ENCODE measurements around the gene HDAC4.

Gene HDAC4

GRCh38 chr2:239305222-239305575, 95.6 kb downstream of the HDAC4 start:
- DNase-seq, result no peak

GRCh38 chr2:239304533-239305221, 96.1 kb downstream of the HDAC4 start:
- no peak for DNase-seq

DNA sequence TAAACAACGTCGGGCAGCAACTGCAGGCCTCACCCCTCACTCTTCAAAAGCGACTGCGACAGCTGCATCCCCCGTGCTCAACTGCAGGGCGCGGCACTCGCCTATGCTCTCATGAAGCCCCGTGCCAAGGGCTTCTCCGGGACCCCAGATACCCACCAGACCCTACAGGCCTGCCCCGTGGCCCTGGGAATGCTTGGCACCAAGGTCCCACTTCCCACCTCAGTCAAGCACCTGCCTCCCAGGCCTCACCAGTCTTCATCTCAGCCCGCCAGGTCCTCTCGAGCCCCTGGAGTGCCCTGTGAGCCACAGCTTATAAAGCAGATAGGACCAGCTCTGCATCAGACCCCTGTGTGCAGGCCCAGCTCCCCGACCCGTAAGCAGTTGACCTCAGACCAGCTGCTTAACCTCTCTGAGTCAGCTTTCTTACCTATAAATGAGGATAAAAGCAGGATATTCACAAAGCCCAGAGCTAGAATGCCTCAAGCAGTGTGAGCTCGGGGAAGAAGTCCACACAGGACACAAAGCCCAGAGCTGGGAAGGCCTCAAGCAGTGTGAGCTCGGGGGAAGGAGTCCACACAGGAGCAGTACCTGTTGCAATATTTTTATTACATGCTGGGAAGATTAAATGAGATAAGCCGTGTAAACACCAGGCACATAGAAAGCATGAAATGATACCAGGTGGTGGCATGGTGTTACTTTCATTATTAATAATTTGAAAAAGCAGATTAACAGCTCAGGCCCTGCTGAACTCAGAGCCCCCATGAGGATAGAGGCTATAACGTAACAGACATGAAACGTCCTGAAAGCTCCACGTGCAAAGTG, 96.9 kb downstream of the HDAC4 start:
- DNase-seq, result no peak

- DNase-seq, result no peak
Measured at GRCh38 chr2:239302808-239303557, 97.8 kb downstream of the HDAC4 start.

GRCh38 chr2:239302083-239302807, 98.6 kb downstream of the HDAC4 start:
- DNase-seq, result no peak

- no peak for DNase-seq
Measured at GRCh38 chr2:239300871-239301735, 99.7 kb downstream of the HDAC4 start.

DNA sequence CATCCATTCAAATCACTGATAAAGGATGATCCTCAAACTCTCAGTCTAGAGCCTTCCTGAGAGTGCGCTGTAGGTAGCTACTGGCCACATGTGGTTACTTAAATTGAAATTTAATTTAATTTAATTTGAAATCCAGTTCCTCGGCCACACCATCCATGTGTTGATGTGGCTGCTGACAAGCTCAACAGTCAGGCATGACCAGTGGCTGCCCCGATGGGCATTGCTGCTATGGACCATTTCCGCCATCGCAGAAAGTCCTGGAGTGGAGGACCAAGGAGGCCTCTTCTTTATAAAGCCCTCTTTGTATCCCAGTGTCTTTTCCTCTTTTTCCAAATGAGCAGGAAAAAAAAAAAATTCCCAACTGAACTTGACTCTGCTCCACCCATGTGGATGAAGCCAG, 100.6 kb downstream of the HDAC4 start:
- DNase-seq, result no peak

DNA sequence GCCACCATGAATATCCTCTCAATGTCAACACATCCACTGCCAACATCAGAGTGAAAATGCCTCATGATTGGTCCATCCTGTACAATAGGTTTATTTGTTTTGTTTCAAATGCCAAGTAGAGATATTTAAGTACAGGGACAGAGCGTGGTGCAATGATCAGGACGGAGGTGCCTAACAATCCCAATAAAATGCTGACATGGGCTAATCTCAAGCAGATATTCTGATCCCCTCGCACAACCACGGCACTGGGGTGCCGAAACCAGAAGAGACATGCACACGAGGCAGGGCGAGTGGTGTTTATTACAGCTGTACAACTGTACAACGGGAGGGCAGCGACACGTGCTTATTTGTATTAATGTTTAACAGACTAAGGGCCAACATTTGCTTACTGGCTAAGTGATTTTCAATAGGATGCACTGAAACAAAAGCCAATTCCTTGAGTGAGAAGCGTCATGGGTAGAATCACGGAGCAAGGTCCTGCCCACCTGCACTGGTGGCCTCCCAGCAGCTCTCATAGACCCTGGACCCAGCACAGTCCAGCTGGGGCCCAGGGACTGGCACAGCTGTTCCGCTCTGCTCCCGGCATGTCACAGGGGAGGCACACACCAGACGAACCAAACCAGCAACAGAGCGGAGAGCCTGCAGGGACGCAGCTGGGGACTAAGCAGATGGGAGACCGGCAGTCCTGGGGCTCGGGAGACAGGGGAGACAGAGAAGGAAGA, 101.4 kb downstream of the HDAC4 start:
- no peak for DNase-seq

- DNase-seq, result no peak
Measured at GRCh38 chr2:239298116-239298804, 102.6 kb downstream of the HDAC4 start.

- no peak for DNase-seq
Measured at GRCh38 chr2:239297142-239298004, 103.4 kb downstream of the HDAC4 start.

- no peak for DNase-seq
Measured at GRCh38 chr2:239296020-239296932, 104.5 kb downstream of the HDAC4 start.

DNA sequence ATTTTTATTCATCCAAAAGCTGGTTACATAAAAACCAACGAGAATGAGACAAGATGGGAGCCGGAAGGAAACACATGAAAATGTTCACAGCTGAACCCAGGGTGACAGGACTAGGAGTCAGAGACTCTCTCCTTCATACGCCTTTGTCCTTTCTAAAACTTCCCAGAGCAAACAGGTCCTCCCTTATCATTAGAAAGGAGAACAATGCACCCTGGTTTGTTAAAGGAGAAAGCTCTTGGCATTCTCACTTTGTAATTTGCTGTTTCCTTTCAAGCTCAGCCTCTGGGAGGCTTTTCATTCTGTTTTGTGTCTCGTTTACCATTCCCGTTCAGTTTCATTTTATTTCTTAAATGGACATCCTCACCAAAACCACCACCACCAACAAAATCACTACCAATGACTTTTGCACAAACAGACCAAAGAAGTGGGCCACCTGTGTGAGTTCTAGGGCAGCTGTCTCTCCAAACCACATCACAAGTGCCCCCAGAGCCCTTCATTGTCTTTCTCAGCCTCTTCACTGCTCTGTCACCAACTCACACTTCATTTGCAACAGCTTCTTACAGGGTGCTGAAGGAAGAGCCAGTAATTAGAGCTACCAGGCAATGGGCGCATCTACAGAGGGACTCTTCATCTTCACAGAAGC, 105.3 kb downstream of the HDAC4 start:
- DNase-seq, result no peak

DNA sequence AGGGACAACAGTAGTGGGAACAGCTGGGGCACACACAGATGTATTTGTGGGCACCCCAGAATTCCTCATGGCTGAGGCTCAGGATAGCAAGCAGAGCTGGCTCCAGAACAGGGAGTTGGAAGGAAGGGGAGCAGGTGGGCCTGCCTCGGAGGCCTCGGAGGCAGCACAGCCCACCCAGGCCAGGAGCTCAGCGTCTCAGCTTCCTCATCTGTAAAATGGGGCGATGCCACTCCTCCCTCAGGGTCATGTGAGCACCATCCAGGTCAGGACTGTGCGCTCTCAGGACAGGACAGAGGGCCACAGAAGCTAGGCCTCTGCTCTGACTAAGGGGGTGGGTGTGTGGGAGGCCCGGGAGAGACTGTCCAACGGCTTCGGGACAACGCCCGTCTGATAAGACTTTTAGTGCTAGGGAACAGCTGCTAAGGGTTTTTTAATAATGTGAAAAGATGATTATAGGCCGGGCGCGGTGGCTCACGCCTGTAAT, 106.2 kb downstream of the HDAC4 start:
- no peak for DNase-seq

GRCh38 chr2:239293775-239294430, 106.9 kb downstream of the HDAC4 start:
- no peak for DNase-seq

DNA sequence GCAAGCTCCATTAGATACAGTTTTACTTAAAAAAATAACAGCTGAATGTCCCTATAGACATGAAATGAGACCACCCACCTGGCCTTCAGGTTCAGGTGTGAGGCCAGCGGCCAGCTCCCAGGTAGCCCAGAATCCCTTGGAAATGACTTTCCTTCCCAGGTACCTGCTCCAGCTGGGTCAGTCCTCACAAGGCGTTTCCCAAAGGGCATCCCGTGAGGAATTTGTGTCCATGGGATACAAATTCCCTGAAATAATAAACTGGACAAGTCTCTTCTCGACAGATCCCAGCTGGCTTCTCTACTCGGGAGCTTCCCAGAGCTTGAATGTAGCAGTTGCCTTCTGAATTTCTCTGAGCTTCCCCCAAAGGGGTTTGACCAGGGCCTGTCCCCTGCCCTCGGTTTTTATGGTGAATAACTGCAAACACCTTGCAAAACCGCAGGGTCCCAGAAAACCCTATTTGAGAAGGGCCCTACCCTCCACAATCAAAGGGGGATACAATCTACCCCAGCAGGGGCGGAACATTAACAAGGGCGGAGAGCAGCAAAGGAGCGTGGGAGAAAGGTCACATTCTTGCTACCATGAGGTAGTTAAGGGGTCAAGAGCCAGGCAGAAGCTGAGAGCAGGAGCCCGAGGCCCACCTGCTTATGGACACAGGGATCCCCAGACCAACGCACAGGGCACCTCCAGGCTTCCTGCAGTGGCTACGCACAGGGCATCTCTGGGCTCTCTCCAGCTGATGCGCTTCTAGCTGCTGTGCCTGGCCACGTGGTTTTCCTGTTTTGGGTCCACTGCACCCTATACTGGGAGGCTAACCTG, 107.7 kb downstream of the HDAC4 start:
- DNase-seq, result no peak

- DNase-seq, result no peak
Measured at GRCh38 chr2:239292531-239292930, 108.3 kb downstream of the HDAC4 start.

Data from T1000 (cell line).